Breast epithelium (tissue), 4 donors: ENCODE results near the gene MON2. TPM values are rescaled to one million over a fixed set of nuclear protein-coding genes. Genes with fewer than 3 reads are reported as not detected.

Source experiments
- DNase-seq, 2 donors: peaks; one replicate each; pipeline ENCODE4 v3.0.0-alpha.2; 2019; ENCODE audit warnings: low spot score in 2 of 2
- H3K27ac ChIP-seq, 2 donors: fragments of 200-600 bp; sonication (generic) in 1 of 2; one replicate each; pipeline ENCODE4 v1.5.1; 2016 to 2019; ENCODE audit warnings: mild to moderate bottlenecking in 1 of 2
- H3K27me3 ChIP-seq, 2 donors: fragments of 200-600 bp; sonication (generic) in 1 of 2; one replicate each; pipeline versions ENCODE4 v1.5.1 to v1.6.0; 2017 to 2019; ENCODE audit warnings: control low read depth in 1 of 2, mild to moderate bottlenecking in 1 of 2
- H3K36me3 ChIP-seq: fragments of 200-600 bp; one replicate; pipeline ENCODE4 v1.5.1; 2019
- H3K4me1 ChIP-seq, 2 donors: fragments of 200-600 bp; sonication (generic); one replicate each; pipeline ENCODE4 v1.5.1; 2016 to 2019; ENCODE audit warnings: control low read depth in 1 of 2
- H3K4me3 ChIP-seq, 3 donors: fragments of 200-600 bp; sonication (generic); 1 replicate in 2 of 3; 2 replicates in 1 of 3; pipeline ENCODE4 v1.5.1; 2016 to 2019; ENCODE audit warnings: mild to moderate bottlenecking in 3 of 3, moderate library complexity in 2 of 3
- H3K9me3 ChIP-seq, 2 donors: fragments of 200-600 bp; sonication (generic) in 1 of 2; one replicate each; pipeline ENCODE4 v1.5.1; 2016 to 2019; ENCODE audit warnings: control low read depth in 1 of 2
- POLR2A ChIP-seq: fragments of 450-650 bp; IDR thresholded peaks from one replicate; pipeline ENCODE4 v1.6.1; 2016; ENCODE audit warnings: antibody characterized with exemption, mild to moderate bottlenecking, moderate library complexity
- POLR2AphosphoS5 ChIP-seq, 3 donors: sonication (generic); formaldehyde crosslinking; IDR thresholded peaks; one replicate each; pipeline ENCODE4 v1.6.1; 2017; ENCODE audit warnings: antibody characterized with exemption in 3 of 3
- intact Hi-C: fragments of 100-400 bp; cut with DNase I; formaldehyde crosslinking; loops from one replicate; pipeline ENCODE4 v1.15.1; 2023; ENCODE audit warnings: low total_unique reads
- total RNA-seq, 3 donors: library from RNA; depleted of rRNA; stranded (reverse); fragments of >200 nt; gene quantifications; one replicate each; pipeline ENCODE4 v1.1.0, GENCODE V29; 2016
- TF ChIP-seq, protein P1 (sequence below), 3 donors: fragments of 450-650 bp; IDR thresholded peaks; one replicate each; pipeline ENCODE4 v1.5.1; 2016 to 2017; ENCODE audit warnings: antibody characterized with exemption in 3 of 3, mild to moderate bottlenecking in 3 of 3, moderate library complexity in 3 of 3

Gene MON2
- total RNA-seq, 3 donors from 2014 or later, result 85.0 to 162 (median 123) TPM

DNA sequence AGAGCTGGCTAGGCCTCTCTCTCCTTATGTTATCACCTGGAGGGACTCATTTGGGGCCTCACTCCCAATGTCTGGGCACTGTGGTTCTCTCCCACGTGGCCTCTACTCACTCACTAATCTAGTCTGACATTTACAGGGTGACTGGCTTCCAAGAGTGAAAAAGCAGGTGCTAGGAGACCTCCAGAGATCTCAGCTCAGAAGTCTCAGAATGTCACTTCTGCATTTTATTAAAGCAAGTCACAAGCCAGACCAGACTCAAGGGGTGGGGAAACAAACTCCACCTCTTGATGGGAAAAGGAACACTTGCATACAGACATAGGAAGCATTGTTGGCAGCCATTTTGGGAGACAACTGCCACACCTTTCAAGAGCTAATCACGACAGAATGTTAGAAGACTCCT, 175.9 kb downstream of the MON2 start:
- no peak for DNase-seq
- Histone ChIP-seq H3K4me1 (no peaks in the 10 kb centered on the region), H3K27me3 (no peaks in the 10 kb centered on the region), H3K9me3 (no peaks in the 10 kb centered on the region), H3K36me3 (no peaks in the 10 kb centered on the region), H3K27ac (no peak overlapping the region), H3K4me3 (no peak overlapping the region)
- no peak for TF ChIP-seq POLR2A
- intact Hi-C loops, result loop anchor here (10.0 kb wide), 1 partner anchor 82 kb away; no protein-coding TSS in a partner anchor

DNA sequence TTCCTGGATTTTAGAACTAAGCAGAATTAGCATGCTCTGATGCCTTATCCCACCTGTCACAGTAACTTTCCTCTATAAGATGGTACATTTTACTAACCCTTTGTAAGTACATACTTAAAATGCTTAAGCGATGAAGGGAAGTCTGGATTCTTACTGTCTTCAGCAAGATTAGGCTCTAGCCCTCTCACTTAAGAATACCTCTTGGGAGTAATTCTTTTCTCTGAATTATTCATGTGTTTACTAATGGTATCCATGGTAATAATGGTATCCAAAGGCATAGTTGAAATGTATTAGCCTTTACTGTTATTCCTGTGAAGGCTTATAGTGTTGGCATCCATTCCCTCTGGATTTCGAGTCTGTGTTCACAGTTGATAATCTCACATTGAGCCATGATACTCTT, 176.9 kb downstream of the MON2 start:
- H3K27ac ChIP-seq, result no peak overlapping the region
- intact Hi-C loops, result loop anchor here (10.0 kb wide), 1 partner anchor 81 kb away; no protein-coding TSS in a partner anchor
- TF ChIP-seq, protein P1, sequence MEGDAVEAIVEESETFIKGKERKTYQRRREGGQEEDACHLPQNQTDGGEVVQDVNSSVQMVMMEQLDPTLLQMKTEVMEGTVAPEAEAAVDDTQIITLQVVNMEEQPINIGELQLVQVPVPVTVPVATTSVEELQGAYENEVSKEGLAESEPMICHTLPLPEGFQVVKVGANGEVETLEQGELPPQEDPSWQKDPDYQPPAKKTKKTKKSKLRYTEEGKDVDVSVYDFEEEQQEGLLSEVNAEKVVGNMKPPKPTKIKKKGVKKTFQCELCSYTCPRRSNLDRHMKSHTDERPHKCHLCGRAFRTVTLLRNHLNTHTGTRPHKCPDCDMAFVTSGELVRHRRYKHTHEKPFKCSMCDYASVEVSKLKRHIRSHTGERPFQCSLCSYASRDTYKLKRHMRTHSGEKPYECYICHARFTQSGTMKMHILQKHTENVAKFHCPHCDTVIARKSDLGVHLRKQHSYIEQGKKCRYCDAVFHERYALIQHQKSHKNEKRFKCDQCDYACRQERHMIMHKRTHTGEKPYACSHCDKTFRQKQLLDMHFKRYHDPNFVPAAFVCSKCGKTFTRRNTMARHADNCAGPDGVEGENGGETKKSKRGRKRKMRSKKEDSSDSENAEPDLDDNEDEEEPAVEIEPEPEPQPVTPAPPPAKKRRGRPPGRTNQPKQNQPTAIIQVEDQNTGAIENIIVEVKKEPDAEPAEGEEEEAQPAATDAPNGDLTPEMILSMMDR (IDR thresholded peaks at IDR 0.05), result no peak
- no peak for TF ChIP-seq POLR2A
- no peak for TF ChIP-seq POLR2AphosphoS5 (IDR thresholded peaks at IDR 0.05)
- no peaks in the 10 kb centered on the region for H3K9me3 ChIP-seq
- DNase-seq, result no peak
- H3K4me3 ChIP-seq, result no peak overlapping the region
- H3K36me3 ChIP-seq, result no peaks in the 10 kb centered on the region
- H3K4me1 ChIP-seq, result no peaks in the 10 kb centered on the region
- H3K27me3 ChIP-seq, result no peaks in the 10 kb centered on the region

DNA sequence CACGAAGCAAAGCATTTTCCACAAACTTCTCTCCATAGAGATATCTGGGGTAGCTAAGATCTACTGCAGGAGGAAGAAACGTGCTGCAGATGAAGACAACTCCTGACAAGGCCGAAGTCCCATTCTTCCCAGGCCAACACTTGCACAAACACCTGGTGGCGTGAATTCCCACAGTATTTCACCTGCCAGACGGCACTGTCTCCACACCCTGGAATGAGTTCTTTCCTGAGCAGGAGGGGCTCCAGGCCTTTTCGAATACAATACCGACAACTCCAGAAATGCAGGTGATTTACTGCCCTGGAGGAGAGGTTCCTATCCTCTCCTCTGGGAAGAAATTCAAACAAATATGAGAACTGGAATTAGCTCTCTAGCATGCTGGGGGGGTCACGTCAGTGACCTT, 179.9 kb downstream of the MON2 start:
- TF ChIP-seq, protein P1 (IDR thresholded peaks at IDR 0.05), result no peak
- TF ChIP-seq POLR2A (no peak), POLR2AphosphoS5 (IDR thresholded peaks at IDR 0.05) (no peak)
- intact Hi-C loops, result loop anchor here (10.0 kb wide), 1 partner anchor 78 kb away; no protein-coding TSS in a partner anchor
- H3K9me3 ChIP-seq, result no peaks in the 10 kb centered on the region
- no peaks in the 10 kb centered on the region for H3K36me3 ChIP-seq
- H3K4me1 ChIP-seq, result no peaks in the 10 kb centered on the region
- DNase-seq, result no peak
- no peaks in the 10 kb centered on the region for H3K27me3 ChIP-seq
- peak overlapping the region in 1 of 2 donors; percentile 57 for H3K27ac ChIP-seq
- H3K4me3 ChIP-seq, result no peak overlapping the region

DNA sequence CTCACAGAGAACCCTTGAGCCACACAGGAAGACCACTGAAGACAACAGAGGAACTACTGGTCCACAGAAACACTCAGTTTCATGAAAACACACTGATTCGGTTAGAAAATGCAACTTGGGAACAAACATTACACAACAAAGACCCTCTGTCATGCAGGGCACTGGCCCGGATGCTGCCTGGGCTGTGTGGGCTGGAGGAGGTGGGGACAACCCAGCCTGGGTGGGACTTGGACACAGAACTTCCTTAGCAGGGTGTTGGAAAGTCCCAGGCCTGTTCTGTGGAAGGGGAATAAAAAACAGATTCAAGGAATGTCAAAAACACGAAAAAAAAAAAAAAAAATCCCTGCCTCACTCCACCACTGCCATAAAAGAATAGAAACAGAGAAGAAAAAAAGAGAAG, 181.0 kb downstream of the MON2 start:
- no peak for TF ChIP-seq POLR2A
- TF ChIP-seq POLR2AphosphoS5 (IDR thresholded peaks at IDR 0.05), result no peak
- TF ChIP-seq, protein P1 (IDR thresholded peaks at IDR 0.05), result no peak
- DNase-seq, result peak in 1 of 2 donors; percentile 53
- Histone ChIP-seq H3K27me3 (no peaks in the 10 kb centered on the region), H3K4me3 (no peak overlapping the region), H3K4me1 (no peaks in the 10 kb centered on the region), H3K27ac (peak overlapping the region; percentile 57 to 82), H3K36me3 (no peaks in the 10 kb centered on the region), H3K9me3 (no peaks in the 10 kb centered on the region)
- intact Hi-C loops, result loop anchor here (10.0 kb wide), 1 partner anchor 77 kb away; no protein-coding TSS in a partner anchor

DNA sequence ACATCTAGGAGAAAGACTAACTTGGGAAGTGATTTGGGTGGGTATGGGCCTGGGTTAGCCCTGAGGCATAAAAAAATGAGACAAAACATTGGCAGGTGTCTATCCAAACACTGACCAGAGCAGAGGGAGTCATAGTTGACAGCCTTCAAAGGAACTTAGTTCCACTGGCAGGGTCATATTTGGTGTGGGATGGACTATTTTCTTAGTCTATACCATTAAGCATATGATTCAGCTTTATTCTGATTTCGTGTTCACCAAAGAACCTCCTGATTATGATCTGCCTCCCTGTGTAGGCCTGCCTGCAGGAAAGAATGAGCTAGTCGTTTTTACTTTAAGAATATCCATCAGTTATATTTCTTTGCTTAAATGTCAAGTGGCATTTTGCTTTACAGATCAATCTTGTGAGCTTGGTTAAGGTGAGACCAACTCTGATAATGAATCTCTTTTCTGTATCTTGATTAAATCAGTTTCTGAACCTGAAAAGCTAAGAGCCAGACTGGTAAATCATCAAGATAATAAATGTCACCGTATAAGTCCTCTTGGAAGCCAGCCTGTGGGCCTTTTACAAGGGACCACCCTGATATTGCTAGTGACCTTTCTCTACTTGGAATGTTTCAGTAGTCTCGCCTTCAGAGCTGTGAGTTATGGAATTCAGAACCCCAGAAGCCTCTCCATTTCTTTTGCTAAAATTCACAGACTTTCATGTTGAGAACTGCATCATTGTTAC, 182.9 kb downstream of the MON2 start:
- Histone ChIP-seq H3K27ac (no peak overlapping the region), H3K27me3 (no peaks in the 10 kb centered on the region), H3K4me1 (no peaks in the 10 kb centered on the region), H3K9me3 (no peaks in the 10 kb centered on the region), H3K4me3 (no peak overlapping the region), H3K36me3 (no peaks in the 10 kb centered on the region)
- intact Hi-C loops, result loop anchor here (10.0 kb wide), 1 partner anchor 75 kb away; no protein-coding TSS in a partner anchor
- DNase-seq, result no peak
- TF ChIP-seq, protein P1 (IDR thresholded peaks at IDR 0.05), result no peak
- TF ChIP-seq POLR2AphosphoS5 (IDR thresholded peaks at IDR 0.05), result no peak
- TF ChIP-seq POLR2A, result no peak

Other genes with a start within 250 kb of the MON2 start
- 100 to 1,000 TPM in 2 of 3 donors, 10 to 100 TPM in 1; 65.9 to 234 (median 110) TPM for gene USP15, start 206.4 kb upstream of the MON2 start, total RNA-seq